Measurements from ENCODE around the gene NXPH3. TPM values are rescaled to one million over a fixed set of nuclear protein-coding genes. Genes with fewer than 3 reads are reported as not detected.
A peak's percentile ranks its signal among the peaks of the same experiment; 100 is the strongest.

The NXPH3 gene
- total and polyA plus RNA-seq, 2 donors (not counting 1 experiment from before 2014, with no cell fraction given): not detected

- DNase-seq: peak; percentile 13
- Mint-ChIP-seq H3K4me3 (no peak overlapping the region), H3K4me1 (peaks cover 1% of the 10 kb centered on the region), H3K27ac (no peak overlapping the region), H3K27me3 (peaks cover 5% of the 10 kb centered on the region), H3K9me3 (ENCODE audit: insufficient read depth) (no peaks in the 10 kb centered on the region)
- ATAC-seq (ENCODE audit: low read depth): no peak
- CTCF ChIA-PET: interaction anchor here (0.8 to 5.6 kb wide), 11 partner anchors 10 to 264 kb away, joined by 3 to 152 read pairs (median 7); partner anchors contain the start of gene PHB1
- intact Hi-C loops (cut with micrococcal nuclease): no loop called here
- Histone ChIP-seq H3K9ac (ENCODE audit: low read length) (no peak overlapping the region), H2AFZ (ENCODE audit: insufficient read depth, low read depth, low read length, poor library complexity, severe bottlenecking) (no peak overlapping the region), H4K20me1 (ENCODE audit: control insufficient read depth, insufficient read depth, low read length, poor library complexity, severe bottlenecking) (no peaks in the 10 kb centered on the region), H3K36me3 (replicated peaks in 1 of 2; ENCODE audit: control extremely low read depth in 1 of 2, control insufficient read depth in 1 of 2, extremely low read depth in 1 of 2, insufficient read depth in 2 of 2, low read length in 1 of 2) (no peaks in the 10 kb centered on the region), H3K4me2 (replicated peaks; ENCODE audit: low read depth, low read length, poor library complexity, severe bottlenecking) (no peak overlapping the region), H3K27me3 (replicated peaks in 1 of 4; ENCODE audit: control extremely low read depth in 1 of 4, control insufficient read depth in 3 of 4, insufficient read depth in 4 of 4, low read length in 3 of 4) (peaks cover 0 to 7% (median 0%) of the 10 kb centered on the region in 4 experiments), H3K4me3 (ENCODE audit: control extremely low read depth in 1 of 5, extremely low read depth in 1 of 5, insufficient read depth in 1 of 5, low read depth in 2 of 5, low read length in 4 of 5) (no peak overlapping the region), H3K4me1 (ENCODE audit: control insufficient read depth in 2 of 2, insufficient read depth in 2 of 2, low read length in 2 of 2) (peaks cover 0 to 6% of the 10 kb centered on the region in 2 donors), H3K27ac (ENCODE audit: low read length in 2 of 2) (no peak overlapping the region), H3K79me2 (ENCODE audit: control insufficient read depth, insufficient read depth, low read length) (no peaks in the 10 kb centered on the region), H3K9me3 (ENCODE audit: control extremely low read depth in 1 of 3, control insufficient read depth in 2 of 3, insufficient read depth in 1 of 3, low read length in 2 of 3) (peaks cover 0 to 3% (median 0%) of the 10 kb centered on the region in 3 donors)
- 86% methylated on average over 13 of the region's 14 CpGs for WGBS (ENCODE audit: insufficient coverage)
- POLR2A ChIA-PET: no interaction called here
- no peak for TF ChIP-seq EZH2 (IDR thresholded peaks at IDR 0.05; ENCODE audit: borderline replicate concordance, insufficient read depth, low read depth, low read length, poor library complexity, severe bottlenecking)
- no peak for TF ChIP-seq CTCF (IDR thresholded peaks at IDR 0.05)
These were observed 20.8 kb upstream of the NXPH3 start for GRCh38 chr17:49554694-49555494.

Measured in B cell (primary cell).